Measurements from ENCODE around the gene APMAP. TPM values are rescaled to one million over a fixed set of nuclear protein-coding genes. Genes with fewer than 3 reads are reported as not detected.

APMAP gene
- total RNA-seq, 1 donor from 2014 or later = 90.7 TPM

GRCh38 chr20:24963672-24964505, 28.7 kb downstream of the APMAP start:
- no peak for DNase-seq

DNA sequence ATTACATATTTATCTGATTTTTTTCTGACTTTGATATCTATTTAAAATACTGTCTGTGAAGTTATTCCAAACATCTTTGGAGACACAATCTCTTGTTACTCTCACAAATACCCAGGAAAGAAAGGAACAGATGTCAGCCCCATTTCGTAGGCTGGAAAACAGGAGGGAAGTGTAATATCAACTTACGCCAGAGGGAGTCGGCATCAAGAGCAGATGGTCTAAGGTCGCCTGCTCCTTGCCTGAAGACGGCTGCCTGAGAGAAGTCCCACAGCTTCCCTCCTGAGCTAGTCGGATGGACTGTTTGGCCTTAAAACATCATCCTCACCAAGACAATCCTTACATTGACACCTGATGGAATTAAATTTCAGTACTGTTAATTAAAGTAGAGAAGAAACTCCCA, 30.0 kb downstream of the APMAP start:
- DNase-seq = no peak

DNA sequence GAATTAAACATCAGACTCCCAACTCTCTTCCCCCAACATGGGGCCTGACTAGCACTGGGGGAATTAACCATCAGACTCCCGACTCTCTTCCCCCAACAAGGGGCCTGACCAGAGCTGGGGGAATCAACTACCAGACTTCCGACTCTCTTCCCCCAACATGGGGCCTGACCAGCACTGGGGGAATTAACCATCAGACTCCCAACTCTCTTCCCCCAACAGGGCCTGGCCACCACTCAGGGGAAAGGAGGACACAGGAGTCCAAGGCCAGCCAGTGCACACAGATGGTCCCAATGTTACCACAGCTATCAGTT, 30.4 kb downstream of the APMAP start:
- no peak for DNase-seq

- no peak for DNase-seq
Observed at GRCh38 chr20:24961384-24962181, 31.0 kb downstream of the APMAP start.

GRCh38 chr20:24960861-24961260, 31.7 kb downstream of the APMAP start:
- no peak for DNase-seq

GRCh38 chr20:24960302-24960801, 32.2 kb downstream of the APMAP start:
- DNase-seq = no peak

DNA sequence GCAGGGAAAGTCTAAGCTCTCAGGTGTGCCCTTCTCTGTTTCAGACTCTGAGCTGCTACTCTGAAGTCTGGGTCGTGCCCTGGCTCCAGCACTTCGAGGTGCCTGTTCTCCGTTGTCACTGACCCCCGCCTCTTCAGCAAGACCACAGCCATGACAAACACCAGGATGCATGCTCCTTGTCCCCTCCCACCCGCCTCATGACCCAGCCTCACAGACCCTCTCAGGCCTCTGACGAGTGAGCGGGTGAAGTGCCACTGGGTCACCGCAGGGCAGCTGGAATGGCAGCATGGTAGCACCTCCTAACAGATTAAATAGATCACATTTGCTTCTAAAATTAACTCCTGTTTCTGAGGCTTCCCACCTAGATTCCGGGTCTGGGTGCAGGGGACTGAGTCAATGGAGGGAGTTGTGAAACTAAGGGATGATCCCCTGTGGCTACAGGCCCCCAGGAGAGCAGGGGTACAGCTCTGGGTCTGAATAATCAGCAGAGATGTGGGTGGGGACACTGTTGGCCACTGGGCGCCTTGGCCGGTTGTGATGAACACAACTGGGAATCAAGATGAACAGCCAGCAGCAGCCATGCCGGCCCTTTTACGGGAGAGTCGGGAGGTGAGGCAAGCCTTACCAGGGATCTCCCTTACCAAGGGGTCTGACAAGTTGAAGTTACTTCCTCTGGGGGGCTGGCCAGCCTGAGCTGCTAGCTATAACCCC, 32.8 kb downstream of the APMAP start:
- no peak for DNase-seq

DNA sequence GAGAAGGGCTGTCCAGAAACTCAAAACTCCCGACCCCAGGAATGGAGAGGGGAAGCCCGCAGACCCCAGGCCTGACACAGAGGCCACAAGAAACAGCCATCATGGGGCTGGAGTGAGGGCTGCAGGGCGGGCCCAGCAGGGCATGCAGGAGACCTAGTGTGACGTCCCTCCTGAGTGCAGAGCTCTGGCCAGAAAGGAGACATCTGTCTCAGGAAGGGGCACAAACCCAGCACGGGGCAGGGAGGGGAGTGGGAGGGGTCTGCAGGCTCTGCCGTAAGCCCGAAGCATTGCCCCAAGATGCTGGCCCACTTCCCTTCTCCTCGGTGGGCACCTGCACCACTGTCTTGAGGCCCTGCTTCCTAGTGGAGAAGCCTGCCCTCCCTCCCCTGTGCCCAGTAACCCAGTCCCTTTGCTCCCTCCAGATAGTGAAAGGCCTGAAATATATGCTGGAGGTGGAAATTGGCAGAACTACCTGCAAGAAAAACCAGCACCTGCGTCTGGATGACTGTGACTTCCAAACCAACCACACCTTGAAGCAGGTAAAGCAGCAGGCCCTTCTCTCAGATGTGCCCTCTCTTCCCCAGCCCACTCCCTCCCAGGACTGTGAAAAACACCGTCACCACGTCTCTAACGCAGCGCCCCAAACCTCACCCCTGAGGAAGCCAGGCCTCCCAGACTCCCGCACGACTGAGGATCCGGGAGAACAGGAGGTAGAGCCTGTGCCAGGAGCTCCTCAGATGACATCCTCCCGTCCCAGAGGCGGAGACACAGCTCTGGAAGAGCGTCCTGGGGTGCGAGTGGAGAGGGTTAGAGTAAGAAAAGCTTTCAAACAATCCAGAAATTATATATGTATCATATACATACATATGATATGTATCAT, 33.8 kb downstream of the APMAP start:
- no peak for DNase-seq

GRCh38 chr20:24957326-24958016, 35.1 kb downstream of the APMAP start:
- no peak for DNase-seq

DNA sequence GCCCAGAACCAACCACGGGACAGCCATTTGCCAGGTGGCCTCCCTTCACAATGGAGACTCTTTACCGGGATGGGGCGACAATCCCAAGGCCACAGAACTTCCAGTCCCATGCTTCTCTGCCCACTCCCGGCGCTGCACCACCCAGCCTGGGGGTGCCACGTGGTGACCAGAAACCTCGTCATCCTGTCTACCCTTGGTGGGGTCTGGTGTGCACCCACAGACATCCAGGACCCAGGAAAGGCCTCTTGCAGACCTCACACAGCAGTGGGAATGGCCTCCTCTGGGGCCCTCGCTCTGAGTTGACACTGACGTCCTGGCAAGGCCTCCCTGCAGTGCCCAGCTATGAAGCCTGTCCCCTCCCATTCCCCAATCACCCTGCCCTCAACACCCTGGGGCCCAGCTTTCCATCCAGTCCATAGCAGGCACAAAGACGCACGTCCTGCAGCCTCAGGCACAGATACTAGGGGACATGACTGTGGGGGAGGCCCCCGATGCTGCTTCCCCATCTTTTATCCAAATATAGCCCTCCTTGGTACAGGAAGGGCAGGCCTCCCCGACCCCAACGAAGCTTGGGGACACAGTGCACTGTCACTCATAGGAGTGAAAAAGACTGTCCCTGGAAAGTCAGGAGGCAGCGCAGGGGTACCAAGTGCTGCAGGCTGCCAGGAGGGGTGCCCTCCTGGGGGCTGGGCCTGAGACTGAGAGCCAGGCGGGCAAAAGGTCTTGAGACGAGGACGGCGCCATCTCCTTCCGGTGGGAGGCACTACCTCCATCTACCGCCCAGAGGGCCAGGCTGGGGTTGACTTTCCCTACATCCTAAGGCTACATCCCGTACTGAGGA, 36.3 kb downstream of the APMAP start:
- no peak for DNase-seq

- no peak for DNase-seq
Observed at GRCh38 chr20:24955045-24955444, 37.5 kb downstream of the APMAP start.

GRCh38 chr20:24954566-24954965, 38.0 kb downstream of the APMAP start:
- DNase-seq = no peak

DNA sequence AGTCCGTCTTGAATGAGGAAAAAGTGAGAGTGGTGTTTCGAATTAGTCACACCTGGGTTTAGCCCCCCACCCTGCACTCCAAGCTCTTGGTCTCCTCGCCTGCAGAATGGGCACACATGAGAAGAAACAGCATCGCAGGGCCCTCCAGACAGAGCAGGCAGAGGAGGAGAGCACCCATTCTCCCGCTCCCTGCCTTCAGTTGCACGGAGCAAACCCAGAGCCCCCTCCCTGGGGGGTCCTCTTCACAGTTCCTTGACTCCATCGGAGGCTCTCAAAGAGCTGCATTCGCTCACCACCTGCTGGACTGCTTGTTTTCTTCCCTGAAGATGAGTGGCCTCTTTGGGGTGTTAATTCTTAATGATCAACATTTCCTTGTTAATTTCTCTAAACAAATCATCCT, 38.4 kb downstream of the APMAP start:
- no peak for DNase-seq

- DNase-seq = no peak
Observed at GRCh38 chr20:24953621-24954133, 38.9 kb downstream of the APMAP start.

GRCh38 chr20:24953209-24953575, 39.4 kb downstream of the APMAP start:
- no peak for DNase-seq

- no peak for DNase-seq
Observed at GRCh38 chr20:24952376-24953208, 40.0 kb downstream of the APMAP start.

GRCh38 chr20:24951536-24952083, 40.9 kb downstream of the APMAP start:
- no peak for DNase-seq

- no peak for DNase-seq
Observed at GRCh38 chr20:24950836-24951525, 41.6 kb downstream of the APMAP start.

Data from dermis blood vessel endothelial cell (primary cell).